ENCODE measurements around the gene MSTN.
"Not testable (repeated sequence)": the region's sequence is repeated elsewhere in the genome, so short reads cannot be mapped to it uniquely, and the experiment has no call there.

The MSTN gene

DNA sequence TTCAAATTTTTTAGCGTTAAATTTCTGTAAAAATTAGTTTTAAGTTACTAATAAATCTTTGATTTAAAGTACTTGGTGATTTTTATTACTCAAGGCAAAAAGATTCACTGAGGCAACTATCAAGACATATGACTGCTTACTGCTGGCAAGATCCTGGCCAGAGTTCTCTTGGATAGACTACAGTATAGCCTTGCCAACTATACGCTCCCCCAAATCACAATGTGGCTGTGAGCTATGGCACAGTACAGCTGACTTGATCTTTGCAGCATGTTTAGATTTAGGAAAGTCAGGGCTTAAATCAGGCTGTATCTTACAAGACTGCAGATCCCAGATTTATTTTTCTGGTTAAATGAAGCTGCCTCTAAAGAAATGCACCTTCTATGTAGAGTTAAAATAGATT, 26.5 kb downstream of the MSTN start:
- no peak for TF ChIP-seq MYC (IDR thresholded peaks at IDR 0.05; ENCODE audit: low read depth, low read length)
- TF ChIP-seq POLR2A (IDR thresholded peaks at IDR 0.05; ENCODE audit: extremely low read depth, insufficient read length) = no peak
- TF ChIP-seq, protein P1, sequence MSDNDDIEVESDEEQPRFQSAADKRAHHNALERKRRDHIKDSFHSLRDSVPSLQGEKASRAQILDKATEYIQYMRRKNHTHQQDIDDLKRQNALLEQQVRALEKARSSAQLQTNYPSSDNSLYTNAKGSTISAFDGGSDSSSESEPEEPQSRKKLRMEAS (IDR thresholded peaks at IDR 0.05; ENCODE audit: low read depth, low read length) = no peak
- TF ChIP-seq, protein P2, sequence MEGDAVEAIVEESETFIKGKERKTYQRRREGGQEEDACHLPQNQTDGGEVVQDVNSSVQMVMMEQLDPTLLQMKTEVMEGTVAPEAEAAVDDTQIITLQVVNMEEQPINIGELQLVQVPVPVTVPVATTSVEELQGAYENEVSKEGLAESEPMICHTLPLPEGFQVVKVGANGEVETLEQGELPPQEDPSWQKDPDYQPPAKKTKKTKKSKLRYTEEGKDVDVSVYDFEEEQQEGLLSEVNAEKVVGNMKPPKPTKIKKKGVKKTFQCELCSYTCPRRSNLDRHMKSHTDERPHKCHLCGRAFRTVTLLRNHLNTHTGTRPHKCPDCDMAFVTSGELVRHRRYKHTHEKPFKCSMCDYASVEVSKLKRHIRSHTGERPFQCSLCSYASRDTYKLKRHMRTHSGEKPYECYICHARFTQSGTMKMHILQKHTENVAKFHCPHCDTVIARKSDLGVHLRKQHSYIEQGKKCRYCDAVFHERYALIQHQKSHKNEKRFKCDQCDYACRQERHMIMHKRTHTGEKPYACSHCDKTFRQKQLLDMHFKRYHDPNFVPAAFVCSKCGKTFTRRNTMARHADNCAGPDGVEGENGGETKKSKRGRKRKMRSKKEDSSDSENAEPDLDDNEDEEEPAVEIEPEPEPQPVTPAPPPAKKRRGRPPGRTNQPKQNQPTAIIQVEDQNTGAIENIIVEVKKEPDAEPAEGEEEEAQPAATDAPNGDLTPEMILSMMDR (IDR thresholded peaks at IDR 0.05; ENCODE audit: low read depth, low read length) = no peak
- no peak for DNase-seq (ENCODE audit: low read depth)
- no peak overlapping the region for H3K4me3 ChIP-seq (ENCODE audit: low read depth, low read length)

DNA sequence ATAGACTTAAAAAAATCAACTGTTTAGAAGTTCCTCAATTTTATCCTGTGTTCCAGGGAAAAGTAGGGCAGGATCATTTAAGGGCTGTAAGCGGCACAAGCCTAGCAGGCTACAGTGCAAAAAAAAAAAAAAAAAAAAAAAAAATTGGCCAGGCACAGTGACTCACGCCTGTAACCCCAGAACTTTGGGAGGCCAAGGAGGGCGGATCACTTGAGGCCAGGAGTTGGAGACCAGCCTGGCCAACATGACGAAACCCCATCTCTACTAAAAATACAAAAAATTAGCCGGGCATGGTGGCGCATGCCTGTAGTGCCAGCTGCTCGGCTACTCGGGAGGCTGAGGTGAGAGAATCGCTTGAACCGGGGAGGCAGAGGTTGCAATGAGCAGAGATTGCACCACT, 28.1 kb downstream of the MSTN start:
- not testable (repeated sequence) for H3K4me3 ChIP-seq (ENCODE audit: low read depth, low read length); DNase-seq (ENCODE audit: low read depth)

DNA sequence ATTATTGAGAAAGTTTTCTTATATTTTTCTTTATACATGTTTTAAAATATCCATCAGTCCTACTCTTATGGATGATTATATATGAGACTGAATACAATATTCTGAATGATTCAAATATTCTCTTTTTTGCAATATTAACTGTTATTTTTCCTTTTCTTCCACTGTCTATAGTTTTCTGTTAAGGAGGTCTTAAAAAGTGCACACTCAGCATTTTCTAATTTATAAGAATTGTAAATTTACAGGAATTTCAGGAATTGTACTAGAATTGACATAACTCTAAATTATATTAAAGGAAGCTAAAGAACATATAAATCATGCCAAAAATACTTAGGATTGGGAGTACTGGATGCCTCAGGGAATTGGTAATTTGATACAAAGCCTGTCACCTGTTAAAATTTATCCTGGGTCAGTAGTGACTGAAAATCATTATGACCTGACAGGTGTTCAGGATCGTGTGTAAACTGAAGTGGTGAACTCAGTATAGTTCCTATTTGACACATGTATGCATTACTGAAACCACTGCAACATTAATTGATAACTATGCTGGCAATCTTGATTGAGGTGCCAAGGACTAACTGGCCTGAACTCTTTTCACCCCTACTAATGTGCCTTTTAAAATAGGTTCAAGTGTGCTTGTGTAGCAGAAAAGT, 30.4 kb downstream of the MSTN start:
- H3K4me3 ChIP-seq (ENCODE audit: low read depth, low read length) = no peak overlapping the region
- DNase-seq (ENCODE audit: low read depth) = no peak
- TF ChIP-seq MYC (IDR thresholded peaks at IDR 0.05; ENCODE audit: low read depth, low read length) (no peak), POLR2A (IDR thresholded peaks at IDR 0.05; ENCODE audit: extremely low read depth, insufficient read length) (no peak)
- TF ChIP-seq, protein P1 (IDR thresholded peaks at IDR 0.05; ENCODE audit: low read depth, low read length) = no peak
- TF ChIP-seq, protein P2 (IDR thresholded peaks at IDR 0.05; ENCODE audit: low read depth, low read length) = no peak

DNA sequence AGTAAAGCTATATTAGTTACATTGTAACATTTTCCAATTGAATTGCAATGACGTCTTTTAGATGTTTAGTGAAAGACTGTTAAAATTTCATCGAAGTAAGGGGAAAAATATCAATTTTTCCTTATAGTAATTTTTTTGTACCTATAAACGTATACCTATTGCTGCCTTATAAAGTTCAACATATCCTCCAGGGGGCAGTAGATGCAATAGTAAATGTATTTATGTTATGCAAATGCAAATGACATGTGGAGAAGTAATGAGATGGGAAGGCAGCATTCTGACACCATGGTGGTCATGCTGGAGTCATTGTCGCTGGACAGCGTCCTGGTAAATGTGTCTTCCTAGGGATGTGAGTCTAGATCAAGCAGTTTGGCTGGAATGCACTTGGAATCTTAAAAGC, 38.7 kb downstream of the MSTN start:
- no peak overlapping the region for H3K4me3 ChIP-seq (ENCODE audit: low read depth, low read length)
- TF ChIP-seq, protein P1 (IDR thresholded peaks at IDR 0.05; ENCODE audit: low read depth, low read length) = peak; percentile 47; the same call in 1 of the 2 replicates
- TF ChIP-seq MYC (IDR thresholded peaks at IDR 0.05; ENCODE audit: low read depth, low read length) (0 out of 2 replicates have a peak, but pooled peaks have one; percentile 32), POLR2A (IDR thresholded peaks at IDR 0.05; ENCODE audit: extremely low read depth, insufficient read length) (no peak)
- TF ChIP-seq, protein P2 (IDR thresholded peaks at IDR 0.05; ENCODE audit: low read depth, low read length) = peak; percentile 51
- peak; percentile 71 for DNase-seq (ENCODE audit: low read depth)

DNA sequence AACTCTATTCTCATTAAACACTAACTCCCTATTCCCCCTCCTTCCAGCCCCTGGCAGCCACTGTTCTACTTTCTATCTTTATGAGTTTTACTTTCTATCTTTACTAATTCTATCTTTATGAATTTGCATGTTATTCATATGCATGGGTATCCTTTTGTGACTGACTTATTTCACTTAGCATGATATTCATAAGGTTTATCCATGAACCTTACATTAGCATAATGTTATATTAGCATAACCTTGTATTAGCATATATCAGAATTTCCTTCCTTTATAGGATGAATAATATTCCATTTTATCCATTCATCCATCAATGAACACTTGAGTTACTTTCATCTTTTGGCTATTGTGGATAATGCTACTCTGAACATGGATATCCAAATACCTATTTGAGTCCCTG, 41.8 kb downstream of the MSTN start:
- TF ChIP-seq MYC (IDR thresholded peaks at IDR 0.05; ENCODE audit: low read depth, low read length) (no peak), POLR2A (IDR thresholded peaks at IDR 0.05; ENCODE audit: extremely low read depth, insufficient read length) (no peak)
- TF ChIP-seq, protein P1 (IDR thresholded peaks at IDR 0.05; ENCODE audit: low read depth, low read length) = no peak
- DNase-seq (ENCODE audit: low read depth) = no peak
- H3K4me3 ChIP-seq (ENCODE audit: low read depth, low read length) = no peak overlapping the region

DNA sequence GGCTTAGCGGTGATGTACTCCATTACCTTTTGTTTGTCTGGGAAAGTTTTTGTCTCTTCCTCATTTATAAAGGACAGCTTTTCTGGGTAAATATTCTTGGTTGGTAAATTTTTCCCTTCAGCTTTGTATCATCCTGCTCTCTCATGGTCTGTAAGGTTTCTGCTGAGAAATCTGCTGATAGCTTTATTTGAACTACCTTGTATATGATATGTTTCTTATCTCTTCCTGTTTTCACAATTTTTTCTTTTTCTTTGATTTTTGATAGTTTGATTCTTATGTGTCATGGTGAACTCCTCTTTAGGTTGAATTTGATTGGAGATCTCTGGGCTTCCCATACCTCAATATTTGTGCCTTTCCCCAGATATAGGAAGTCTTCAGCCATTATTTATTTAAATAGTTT, 44.7 kb downstream of the MSTN start:
- no peak for DNase-seq (ENCODE audit: low read depth)
- TF ChIP-seq POLR2A (IDR thresholded peaks at IDR 0.05; ENCODE audit: extremely low read depth, insufficient read length) = no peak
- no peak for TF ChIP-seq MYC (IDR thresholded peaks at IDR 0.05; ENCODE audit: low read depth, low read length)
- TF ChIP-seq, protein P1 (IDR thresholded peaks at IDR 0.05; ENCODE audit: low read depth, low read length) = no peak
- TF ChIP-seq, protein P2 (IDR thresholded peaks at IDR 0.05; ENCODE audit: low read depth, low read length) = no peak
- H3K4me3 ChIP-seq (ENCODE audit: low read depth, low read length) = no peak overlapping the region

DNA sequence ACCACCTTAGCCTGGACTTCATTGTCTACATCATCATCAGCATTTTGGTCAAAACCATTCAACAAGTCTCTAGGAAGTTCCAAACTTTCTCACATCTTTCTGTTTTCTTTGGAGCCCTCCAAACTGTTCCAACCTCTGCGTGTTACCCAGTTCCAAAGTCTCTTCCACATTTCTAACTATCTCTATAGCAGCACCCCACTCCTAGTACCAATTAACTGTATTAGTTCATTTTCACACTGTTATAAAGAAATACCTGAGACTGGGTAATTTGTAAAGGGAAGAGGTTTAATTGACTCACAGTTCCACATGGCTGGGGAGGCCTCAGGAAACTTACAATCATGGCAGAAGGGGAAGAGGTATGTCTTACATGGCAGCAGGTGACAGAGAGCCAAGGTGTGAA, 46.6 kb downstream of the MSTN start:
- not testable (repeated sequence) for H3K4me3 ChIP-seq (ENCODE audit: low read depth, low read length); DNase-seq (ENCODE audit: low read depth)
